Activated T-helper 2 cell treated with anti-CD3 and anti-CD28 coated beads, Interferon-gamma antibody, Interleukin-2, Interleukin-4, amounts not matched to agents 10 μg/mL and 5 μg/mL and 100 μg/mL, durations not matched to agents 14 hours and 24 hours and 36 hours (primary cell): ENCODE results near the gene KCP. TPM values are rescaled to one million over a fixed set of nuclear protein-coding genes. Genes with fewer than 3 reads are reported as not detected.

Source experiments
- DNase-seq: peaks from one replicate; pipeline ENCODE4 v3.0.0; 2021; ENCODE audit warnings: low spot score
- H3K27ac Mint-ChIP-seq: one replicate; pipeline ENCODE4 v1.8.0; 2021; ENCODE audit warnings: mixed read lengths
- H3K27me3 Mint-ChIP-seq: one replicate; pipeline ENCODE4 v1.8.0; 2021; ENCODE audit warnings: low read depth, mixed read lengths
- H3K36me3 Mint-ChIP-seq: one replicate; pipeline ENCODE4 v1.8.0; 2021; ENCODE audit warnings: low read depth, mixed read lengths
- H3K4me1 Mint-ChIP-seq: one replicate; pipeline ENCODE4 v1.8.0; 2021; ENCODE audit warnings: low read depth, mixed read lengths
- H3K4me3 Mint-ChIP-seq: one replicate; pipeline ENCODE4 v1.8.0; 2021; ENCODE audit warnings: low read depth, mild to moderate bottlenecking, moderate library complexity, mixed read lengths
- H3K9me3 Mint-ChIP-seq: one replicate; pipeline ENCODE4 v1.8.0; 2021; ENCODE audit warnings: mixed read lengths
- intact Hi-C: fragments of 100-400 bp; cut with micrococcal nuclease; formaldehyde crosslinking; loops from one replicate; pipeline ENCODE4 v1.15.1; 2023
- total RNA-seq: library from RNA; stranded (reverse); gene quantifications from 2 replicates; pipeline ENCODE4 v1.2.3, GENCODE V29; 2022

KCP gene
- total RNA-seq, 1 donor from 2014 or later = not detected

GRCh38 chr7:128840326-128841170 lies 70.0 kb downstream of the KCP start:
- DNase-seq = no peak
- intact Hi-C loops = no loop called here
- Mint-ChIP-seq H3K9me3 (no peaks in the 10 kb centered on the region), H3K4me3 (no peak overlapping the region), H3K27ac (no peak overlapping the region), H3K4me1 (peaks cover 2% of the 10 kb centered on the region), H3K27me3 (no peaks in the 10 kb centered on the region), H3K36me3 (no peaks in the 10 kb centered on the region)

GRCh38 chr7:128839751-128840177 lies 70.7 kb downstream of the KCP start:
- H3K27me3 Mint-ChIP-seq = no peaks in the 10 kb centered on the region
- H3K27ac Mint-ChIP-seq = no peak overlapping the region
- no peaks in the 10 kb centered on the region for H3K9me3 Mint-ChIP-seq
- H3K4me1 Mint-ChIP-seq = peaks cover 2% of the 10 kb centered on the region
- intact Hi-C loops = no loop called here
- no peak for DNase-seq
- H3K36me3 Mint-ChIP-seq = no peaks in the 10 kb centered on the region
- no peak overlapping the region for H3K4me3 Mint-ChIP-seq

DNA sequence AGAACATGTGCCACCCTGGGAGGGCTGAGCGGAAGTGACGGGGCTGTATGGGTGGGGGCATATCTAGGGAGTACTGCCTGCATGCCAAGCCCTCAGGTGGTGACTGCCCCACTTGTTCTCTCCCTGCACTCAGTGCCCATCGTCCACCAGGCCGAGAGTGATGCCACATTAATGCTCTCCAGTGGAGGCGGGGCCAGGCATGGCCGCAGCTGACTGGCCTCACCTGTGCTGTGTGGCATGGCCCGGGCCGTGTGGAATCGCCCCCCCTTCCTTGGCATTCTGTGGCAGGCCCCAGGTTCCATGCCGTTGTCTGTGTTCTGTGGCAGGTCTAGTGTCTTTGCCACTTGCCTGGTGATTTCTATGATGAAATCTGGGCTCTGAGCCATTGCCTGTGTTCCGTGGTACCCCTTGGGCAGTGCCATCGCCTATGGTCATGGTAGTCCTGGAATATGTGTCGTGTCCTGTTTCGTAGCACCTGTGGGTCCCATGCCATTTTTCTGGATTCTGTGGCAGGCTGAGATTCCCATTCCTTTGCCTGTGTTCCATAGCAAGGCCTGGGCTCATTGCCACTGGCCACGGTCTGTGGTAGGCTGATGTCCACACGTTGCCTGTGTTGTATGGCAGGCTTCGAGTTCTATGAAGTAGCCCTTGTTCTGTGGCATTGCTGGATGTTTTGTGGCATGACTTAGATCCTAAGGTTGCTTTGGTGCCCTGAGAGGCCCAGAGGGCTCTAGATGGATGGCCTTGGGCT lies 71.4 kb downstream of the KCP start:
- no peak for DNase-seq
- no peaks in the 10 kb centered on the region for H3K9me3 Mint-ChIP-seq
- H3K36me3 Mint-ChIP-seq = no peaks in the 10 kb centered on the region
- no peak overlapping the region for H3K4me3 Mint-ChIP-seq
- H3K4me1 Mint-ChIP-seq = peaks cover 2% of the 10 kb centered on the region
- peaks cover 3% of the 10 kb centered on the region for H3K27me3 Mint-ChIP-seq
- H3K27ac Mint-ChIP-seq = no peak overlapping the region
- intact Hi-C loops = no loop called here

DNA sequence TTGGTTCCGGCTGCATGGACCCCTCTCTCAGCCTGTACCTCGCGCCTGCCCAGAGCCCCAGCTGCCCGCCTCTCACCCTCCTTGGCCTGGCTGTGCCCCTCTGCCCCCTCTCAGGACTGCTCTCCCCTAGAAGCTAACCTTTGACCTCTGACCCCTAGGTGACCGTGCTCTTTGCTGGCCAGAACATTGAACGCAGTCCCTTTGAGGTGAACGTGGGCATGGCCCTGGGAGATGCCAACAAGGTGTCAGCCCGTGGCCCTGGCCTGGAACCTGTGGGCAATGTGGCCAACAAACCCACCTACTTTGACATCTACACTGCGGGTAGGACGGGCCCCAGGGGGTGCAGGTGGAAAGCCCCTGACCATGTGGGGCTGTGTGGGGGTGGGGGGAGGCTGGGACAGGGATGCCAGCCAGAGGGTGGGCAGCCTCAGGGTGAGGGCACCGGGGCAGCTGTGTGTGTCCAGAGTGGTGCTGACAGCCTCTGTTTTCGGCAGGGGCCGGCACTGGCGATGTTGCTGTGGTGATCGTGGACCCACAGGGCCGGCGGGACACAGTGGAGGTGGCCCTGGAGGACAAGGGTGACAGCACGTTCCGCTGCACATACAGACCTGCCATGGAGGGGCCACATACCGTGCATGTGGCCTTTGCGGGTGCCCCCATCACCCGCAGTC lies 72.3 kb downstream of the KCP start:
- peaks cover 2% of the 10 kb centered on the region for H3K4me1 Mint-ChIP-seq
- no peak overlapping the region for H3K27ac Mint-ChIP-seq
- no peak for DNase-seq
- H3K36me3 Mint-ChIP-seq = no peaks in the 10 kb centered on the region
- H3K27me3 Mint-ChIP-seq = peaks cover 5% of the 10 kb centered on the region
- H3K4me3 Mint-ChIP-seq = no peak overlapping the region
- intact Hi-C loops = no loop called here
- no peaks in the 10 kb centered on the region for H3K9me3 Mint-ChIP-seq

DNA sequence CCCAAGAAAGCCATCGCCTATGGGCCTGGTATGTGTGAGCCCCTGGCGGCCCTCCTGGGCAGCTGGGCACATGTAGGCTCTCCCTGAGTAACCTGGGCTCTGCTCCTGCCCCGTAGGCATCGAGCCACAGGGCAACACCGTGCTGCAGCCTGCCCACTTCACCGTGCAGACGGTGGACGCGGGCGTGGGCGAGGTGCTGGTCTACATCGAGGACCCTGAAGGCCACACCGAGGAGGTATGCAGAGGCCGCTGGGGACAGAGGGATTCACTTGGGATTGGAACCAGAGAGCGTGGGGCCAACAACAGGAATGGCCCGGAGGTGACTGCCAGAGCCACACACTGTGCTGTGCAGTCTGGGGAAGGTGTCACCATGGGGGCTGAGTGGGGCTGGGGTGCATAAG lies 73.0 kb downstream of the KCP start:
- H3K27me3 Mint-ChIP-seq = peaks cover 10% of the 10 kb centered on the region
- no peak overlapping the region for H3K4me3 Mint-ChIP-seq
- DNase-seq = no peak
- intact Hi-C loops = no loop called here
- no peaks in the 10 kb centered on the region for H3K9me3 Mint-ChIP-seq
- H3K4me1 Mint-ChIP-seq = peaks cover 2% of the 10 kb centered on the region
- H3K36me3 Mint-ChIP-seq = no peaks in the 10 kb centered on the region
- H3K27ac Mint-ChIP-seq = no peak overlapping the region

DNA sequence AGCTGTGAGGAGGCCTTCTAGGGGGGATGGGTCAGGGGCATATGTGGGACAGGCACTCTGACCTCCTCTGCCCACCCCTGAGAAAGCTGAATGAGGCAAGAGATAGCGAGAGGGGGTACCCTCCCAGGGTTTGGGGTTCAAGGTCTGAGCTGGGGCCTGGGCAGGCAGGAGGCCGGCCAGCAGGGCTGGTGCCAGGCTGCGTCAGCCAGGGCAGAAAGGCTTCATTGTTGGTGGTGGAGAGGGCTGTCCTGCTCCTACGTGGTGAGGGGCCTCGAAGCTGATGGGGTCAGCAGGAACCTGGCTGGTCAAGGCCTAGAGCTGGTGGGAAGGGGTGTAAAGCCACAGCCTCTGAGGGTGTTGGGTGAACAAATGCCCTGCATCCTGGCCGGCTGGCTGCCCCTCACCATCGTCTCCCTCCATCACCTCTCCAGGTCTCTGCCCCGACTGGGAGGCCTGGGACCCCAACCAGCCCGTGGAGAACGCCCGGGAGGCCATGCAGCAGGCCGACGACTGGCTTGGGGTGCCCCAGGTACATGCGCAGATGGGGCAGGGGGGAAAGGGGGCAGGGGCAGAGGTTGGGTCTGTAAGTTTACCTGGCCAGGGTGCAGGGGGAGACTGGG lies 73.7 kb downstream of the KCP start:
- Mint-ChIP-seq H3K4me3 (no peak overlapping the region), H3K27me3 (peaks cover 15% of the 10 kb centered on the region), H3K9me3 (no peaks in the 10 kb centered on the region), H3K36me3 (no peaks in the 10 kb centered on the region), H3K27ac (no peak overlapping the region), H3K4me1 (no peaks in the 10 kb centered on the region)
- no peak for DNase-seq
- intact Hi-C loops = no loop called here

- intact Hi-C loops = no loop called here
- Mint-ChIP-seq H3K27me3 (peaks cover 23% of the 10 kb centered on the region), H3K4me1 (peaks cover 2% of the 10 kb centered on the region), H3K4me3 (no peak overlapping the region), H3K36me3 (no peaks in the 10 kb centered on the region), H3K27ac (no peak overlapping the region), H3K9me3 (no peaks in the 10 kb centered on the region)
- no peak for DNase-seq
Observed at GRCh38 chr7:128835790-128836641, 74.5 kb downstream of the KCP start.

GRCh38 chr7:128835231-128835751 lies 75.2 kb downstream of the KCP start:
- peaks cover 4% of the 10 kb centered on the region for H3K4me1 Mint-ChIP-seq
- peaks cover 29% of the 10 kb centered on the region for H3K27me3 Mint-ChIP-seq
- intact Hi-C loops = no loop called here
- no peak for DNase-seq
- H3K4me3 Mint-ChIP-seq = no peak overlapping the region
- no peak overlapping the region for H3K27ac Mint-ChIP-seq
- no peaks in the 10 kb centered on the region for H3K36me3 Mint-ChIP-seq
- H3K9me3 Mint-ChIP-seq = no peaks in the 10 kb centered on the region

DNA sequence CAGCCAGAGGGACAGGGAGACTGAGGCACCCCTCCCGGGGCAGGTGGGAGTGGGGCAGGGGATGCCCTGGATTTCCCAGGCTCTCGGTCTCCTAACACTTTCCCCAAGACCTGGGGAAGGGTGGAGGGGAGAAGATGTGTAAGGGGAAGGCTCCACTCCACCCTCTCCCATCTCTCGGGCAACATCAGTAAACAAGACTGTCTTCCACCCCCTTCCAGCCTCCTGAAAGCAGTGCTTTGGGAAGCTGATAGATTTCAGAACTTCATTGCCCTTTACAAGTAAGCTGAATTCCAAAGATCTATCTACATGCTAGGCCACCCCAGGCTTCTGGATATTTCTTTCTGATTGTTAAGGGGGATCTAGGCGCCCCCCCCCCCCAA lies 76.6 kb downstream of the KCP start:
- no peak for DNase-seq
- intact Hi-C loops = no loop called here
- Mint-ChIP-seq H3K9me3 (no peaks in the 10 kb centered on the region), H3K4me3 (no peak overlapping the region), H3K27me3 (peaks cover 38% of the 10 kb centered on the region), H3K4me1 (peaks cover 6% of the 10 kb centered on the region), H3K36me3 (no peaks in the 10 kb centered on the region), H3K27ac (no peak overlapping the region)

DNA sequence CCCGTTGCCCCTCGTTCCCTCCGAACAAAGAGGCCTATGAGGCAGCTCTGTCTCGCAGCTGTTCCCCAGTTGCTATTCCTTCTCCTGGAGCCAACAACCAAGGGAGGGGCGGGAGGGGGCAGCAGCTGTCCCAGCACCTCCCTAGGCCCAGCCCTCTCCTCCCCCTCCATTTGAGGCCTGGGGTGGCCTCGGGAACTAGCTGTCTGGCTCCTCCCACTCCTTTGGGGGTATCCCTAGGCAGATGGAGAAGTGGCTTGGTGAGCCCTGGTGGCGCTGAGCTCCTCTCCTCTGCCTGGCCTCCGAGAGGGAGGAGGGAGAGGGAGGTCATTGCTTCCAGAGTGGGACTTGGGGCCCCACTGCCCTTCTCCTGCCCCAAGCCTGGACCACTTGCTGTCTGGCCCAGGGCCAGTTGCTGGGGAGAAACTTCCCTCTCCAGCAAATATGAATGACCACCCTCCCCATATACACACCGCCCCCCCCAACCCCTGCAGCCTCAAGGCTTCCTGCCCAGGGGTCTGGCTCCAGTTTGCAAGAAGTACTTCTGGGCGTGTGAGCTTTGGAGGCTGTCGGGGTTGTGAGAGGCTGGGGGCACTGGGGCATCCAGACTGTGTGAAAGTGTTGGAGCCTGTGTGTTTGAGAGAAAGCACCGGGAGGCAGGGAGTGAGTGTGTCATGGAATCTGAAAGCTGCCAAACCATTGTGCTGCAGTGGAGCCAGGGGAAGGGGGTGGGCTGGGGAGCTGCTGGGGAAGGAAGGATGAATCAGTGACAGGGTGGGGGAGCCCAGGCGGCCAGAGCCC lies 77.2 kb downstream of the KCP start:
- no peak for DNase-seq
- Mint-ChIP-seq H3K27ac (no peak overlapping the region), H3K36me3 (no peaks in the 10 kb centered on the region), H3K9me3 (no peaks in the 10 kb centered on the region), H3K27me3 (peaks cover 39% of the 10 kb centered on the region), H3K4me3 (no peak overlapping the region), H3K4me1 (peaks cover 6% of the 10 kb centered on the region)
- intact Hi-C loops = no loop called here

GRCh38 chr7:128832880-128833147 lies 77.7 kb downstream of the KCP start:
- Mint-ChIP-seq H3K36me3 (no peaks in the 10 kb centered on the region), H3K4me1 (peaks cover 6% of the 10 kb centered on the region), H3K9me3 (no peaks in the 10 kb centered on the region), H3K4me3 (no peak overlapping the region), H3K27me3 (peaks cover 44% of the 10 kb centered on the region), H3K27ac (no peak overlapping the region)
- intact Hi-C loops = no loop called here
- no peak for DNase-seq
